ENCODE data around the gene LYZ. TPM values are rescaled to one million over a fixed set of nuclear protein-coding genes. Genes with fewer than 3 reads are reported as not detected.

The LYZ gene
- polyA plus RNA-seq, 1 donor (not counting 4 experiments of a cell fraction or from before 2014, with no cell fraction given) = not detected

DNA sequence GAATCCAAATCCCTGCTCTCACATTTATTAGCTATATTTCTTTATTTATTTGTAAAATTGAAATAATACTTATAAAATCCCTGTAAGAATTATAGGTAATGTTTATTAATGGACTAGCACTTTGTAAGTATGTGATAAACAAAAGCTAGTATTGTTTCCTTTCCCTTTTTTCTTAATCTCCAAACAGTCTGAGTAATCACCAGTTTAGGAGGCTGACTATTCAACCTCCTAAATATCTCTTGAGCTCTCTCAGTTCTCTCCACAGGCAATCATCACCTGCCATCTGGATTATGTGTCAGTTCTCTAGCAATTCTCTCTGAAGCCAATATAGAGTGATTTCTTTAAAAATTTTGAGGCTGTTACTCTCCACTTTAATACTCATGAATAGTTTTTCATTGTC is 9.2 kb upstream of the LYZ start:
- Histone ChIP-seq H2AFZ (ENCODE audit: control insufficient read depth, low read length) (no peak overlapping the region), H3K4me2 (ENCODE audit: control insufficient read depth, extremely low read depth, insufficient read depth, low read depth, low read length) (no peak overlapping the region), H3K9me1 (ENCODE audit: control insufficient read depth, extremely low read depth, insufficient read depth, low read length) (no peaks in the 10 kb centered on the region), H3K9me3 (ENCODE audit: control insufficient read depth, low read depth, low read length) (no peaks in the 10 kb centered on the region), H3K9ac (ENCODE audit: control insufficient read depth, extremely low read depth, insufficient read depth, low read length) (no peak overlapping the region), H3K4me3 (ENCODE audit: control insufficient read depth in 2 of 3, extremely low read depth in 1 of 3, insufficient read depth in 2 of 3, low read depth in 1 of 3, low read length in 3 of 3) (no peak overlapping the region), H3K27ac (ENCODE audit: control insufficient read depth, insufficient read depth, low read length) (no peak overlapping the region), H3K36me3 (ENCODE audit: control insufficient read depth in 2 of 2, extremely low read depth in 1 of 2, insufficient read depth in 2 of 2, low read length in 2 of 2) (no peaks in the 10 kb centered on the region), H3K27me3 (ENCODE audit: control insufficient read depth, extremely low read depth, insufficient read depth, low read length) (no peaks in the 10 kb centered on the region), H3K4me1 (ENCODE audit: control insufficient read depth, extremely low read depth, insufficient read depth, low read length) (no peaks in the 10 kb centered on the region), H4K20me1 (ENCODE audit: control insufficient read depth, extremely low read depth, insufficient read depth, low read length) (no peaks in the 10 kb centered on the region), H3K79me2 (ENCODE audit: control insufficient read depth, insufficient read depth, low read length) (no peaks in the 10 kb centered on the region)
- TF ChIP-seq EZH2 (IDR thresholded peaks at IDR 0.05; ENCODE audit: low read length) = no peak
- TF ChIP-seq, protein P1, sequence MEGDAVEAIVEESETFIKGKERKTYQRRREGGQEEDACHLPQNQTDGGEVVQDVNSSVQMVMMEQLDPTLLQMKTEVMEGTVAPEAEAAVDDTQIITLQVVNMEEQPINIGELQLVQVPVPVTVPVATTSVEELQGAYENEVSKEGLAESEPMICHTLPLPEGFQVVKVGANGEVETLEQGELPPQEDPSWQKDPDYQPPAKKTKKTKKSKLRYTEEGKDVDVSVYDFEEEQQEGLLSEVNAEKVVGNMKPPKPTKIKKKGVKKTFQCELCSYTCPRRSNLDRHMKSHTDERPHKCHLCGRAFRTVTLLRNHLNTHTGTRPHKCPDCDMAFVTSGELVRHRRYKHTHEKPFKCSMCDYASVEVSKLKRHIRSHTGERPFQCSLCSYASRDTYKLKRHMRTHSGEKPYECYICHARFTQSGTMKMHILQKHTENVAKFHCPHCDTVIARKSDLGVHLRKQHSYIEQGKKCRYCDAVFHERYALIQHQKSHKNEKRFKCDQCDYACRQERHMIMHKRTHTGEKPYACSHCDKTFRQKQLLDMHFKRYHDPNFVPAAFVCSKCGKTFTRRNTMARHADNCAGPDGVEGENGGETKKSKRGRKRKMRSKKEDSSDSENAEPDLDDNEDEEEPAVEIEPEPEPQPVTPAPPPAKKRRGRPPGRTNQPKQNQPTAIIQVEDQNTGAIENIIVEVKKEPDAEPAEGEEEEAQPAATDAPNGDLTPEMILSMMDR (optimal IDR thresholded peaks at IDR 0.05 in 1 of 3, IDR thresholded peaks at IDR 0.05 in 1 of 3, conservative IDR thresholded peaks at IDR 0.05 in 1 of 3; ENCODE audit: extremely low read depth in 1 of 3, insufficient read depth in 2 of 3, low read length in 3 of 3) = no peak
- dilution Hi-C loops (cut with MboI; ENCODE audit: extremely low pct_ligation_motif_present, low sequenced_read_pairs) = no loop called here
- DNase-seq (ENCODE audit: low read depth, low spot score) (no peak), FAIRE-seq (no peak)

DNA sequence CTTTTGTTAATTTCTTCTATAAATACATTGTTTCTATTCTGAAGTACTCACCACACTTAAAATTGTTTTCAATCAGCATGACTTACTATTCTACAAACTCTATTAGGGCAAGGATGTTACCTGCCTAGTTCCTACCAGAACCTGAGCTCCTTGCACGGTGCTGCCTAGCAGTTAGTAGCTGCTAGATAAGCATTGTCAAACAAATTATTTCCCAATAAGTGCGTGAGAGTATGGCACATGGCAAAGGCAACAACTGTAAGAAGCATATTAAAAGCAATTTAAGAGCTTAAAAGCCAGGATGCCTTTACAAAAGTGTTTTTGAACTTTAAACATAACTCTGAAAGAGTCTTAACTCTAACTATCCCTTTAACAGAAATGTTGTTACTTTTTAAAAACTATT is 8.2 kb upstream of the LYZ start:
- H2AFZ ChIP-seq (ENCODE audit: control insufficient read depth, low read length) = no peak overlapping the region
- FAIRE-seq = no peak
- dilution Hi-C loops (cut with MboI; ENCODE audit: extremely low pct_ligation_motif_present, low sequenced_read_pairs) = no loop called here
- no peaks in the 10 kb centered on the region for H3K27me3 ChIP-seq (ENCODE audit: control insufficient read depth, extremely low read depth, insufficient read depth, low read length)
- H3K9me1 ChIP-seq (ENCODE audit: control insufficient read depth, extremely low read depth, insufficient read depth, low read length) = no peaks in the 10 kb centered on the region
- H3K4me1 ChIP-seq (ENCODE audit: control insufficient read depth, extremely low read depth, insufficient read depth, low read length) = no peaks in the 10 kb centered on the region
- H4K20me1 ChIP-seq (ENCODE audit: control insufficient read depth, extremely low read depth, insufficient read depth, low read length) = no peaks in the 10 kb centered on the region
- no peak overlapping the region for H3K4me2 ChIP-seq (ENCODE audit: control insufficient read depth, extremely low read depth, insufficient read depth, low read depth, low read length)
- no peaks in the 10 kb centered on the region for H3K36me3 ChIP-seq (ENCODE audit: control insufficient read depth in 2 of 2, extremely low read depth in 1 of 2, insufficient read depth in 2 of 2, low read length in 2 of 2)
- no peak overlapping the region for H3K9ac ChIP-seq (ENCODE audit: control insufficient read depth, extremely low read depth, insufficient read depth, low read length)
- TF ChIP-seq EZH2 (IDR thresholded peaks at IDR 0.05; ENCODE audit: low read length) = no peak
- H3K9me3 ChIP-seq (ENCODE audit: control insufficient read depth, low read depth, low read length) = no peaks in the 10 kb centered on the region
- H3K4me3 ChIP-seq (ENCODE audit: control insufficient read depth in 2 of 3, extremely low read depth in 1 of 3, insufficient read depth in 2 of 3, low read depth in 1 of 3, low read length in 3 of 3) = no peak overlapping the region
- DNase-seq (ENCODE audit: low read depth, low spot score) = no peak
- H3K27ac ChIP-seq (ENCODE audit: control insufficient read depth, insufficient read depth, low read length) = no peak overlapping the region
- H3K79me2 ChIP-seq (ENCODE audit: control insufficient read depth, insufficient read depth, low read length) = no peaks in the 10 kb centered on the region

DNA sequence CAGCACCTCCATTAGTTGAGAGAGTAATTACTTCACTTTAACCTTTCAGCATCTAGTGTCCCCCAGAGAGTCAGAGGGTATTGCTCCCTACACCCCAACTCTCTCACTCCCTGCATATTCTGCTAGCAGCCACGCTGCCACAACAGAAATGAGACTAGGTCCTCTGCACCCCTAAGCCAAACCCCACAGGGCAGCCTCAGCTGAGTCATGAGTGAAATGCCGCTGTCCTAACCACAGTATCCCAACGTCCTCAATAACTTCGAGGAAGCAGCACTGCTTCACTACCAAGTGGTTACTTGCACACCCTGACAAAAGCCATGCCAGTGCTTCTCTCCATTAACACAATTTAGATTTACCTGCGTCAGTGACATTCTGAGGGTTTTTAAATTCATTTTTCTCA is 6.9 kb upstream of the LYZ start:
- no peak overlapping the region for H3K4me2 ChIP-seq (ENCODE audit: control insufficient read depth, extremely low read depth, insufficient read depth, low read depth, low read length)
- FAIRE-seq = no peak
- TF ChIP-seq EZH2 (IDR thresholded peaks at IDR 0.05; ENCODE audit: low read length) = no peak
- H3K4me3 ChIP-seq (ENCODE audit: control insufficient read depth in 2 of 3, extremely low read depth in 1 of 3, insufficient read depth in 2 of 3, low read depth in 1 of 3, low read length in 3 of 3) = no peak overlapping the region
- H4K20me1 ChIP-seq (ENCODE audit: control insufficient read depth, extremely low read depth, insufficient read depth, low read length) = no peaks in the 10 kb centered on the region
- no peaks in the 10 kb centered on the region for H3K79me2 ChIP-seq (ENCODE audit: control insufficient read depth, insufficient read depth, low read length)
- H3K27ac ChIP-seq (ENCODE audit: control insufficient read depth, insufficient read depth, low read length) = no peak overlapping the region
- no peaks in the 10 kb centered on the region for H3K4me1 ChIP-seq (ENCODE audit: control insufficient read depth, extremely low read depth, insufficient read depth, low read length)
- no peak for DNase-seq (ENCODE audit: low read depth, low spot score)
- H3K9ac ChIP-seq (ENCODE audit: control insufficient read depth, extremely low read depth, insufficient read depth, low read length) = no peak overlapping the region
- H3K27me3 ChIP-seq (ENCODE audit: control insufficient read depth, extremely low read depth, insufficient read depth, low read length) = no peaks in the 10 kb centered on the region
- no peaks in the 10 kb centered on the region for H3K36me3 ChIP-seq (ENCODE audit: control insufficient read depth in 2 of 2, extremely low read depth in 1 of 2, insufficient read depth in 2 of 2, low read length in 2 of 2)
- H2AFZ ChIP-seq (ENCODE audit: control insufficient read depth, low read length) = no peak overlapping the region
- H3K9me1 ChIP-seq (ENCODE audit: control insufficient read depth, extremely low read depth, insufficient read depth, low read length) = no peaks in the 10 kb centered on the region
- dilution Hi-C loops (cut with MboI; ENCODE audit: extremely low pct_ligation_motif_present, low sequenced_read_pairs) = no loop called here
- no peaks in the 10 kb centered on the region for H3K9me3 ChIP-seq (ENCODE audit: control insufficient read depth, low read depth, low read length)

Measured in keratinocyte (primary cell).